Fibroblast of lung (primary cell): Measurements from ENCODE around the gene SIN3B. TPM values are rescaled to one million over a fixed set of nuclear protein-coding genes. Genes with fewer than 3 reads are reported as not detected.

ENCODE experiments used
- DNase-seq, 2 donors: peaks; one replicate each; pipeline versions ENCODE4 v3.0.0 to v3.0.0-alpha.2; 2010; ENCODE audit warnings: low read depth in 2 of 2
- H2AFZ ChIP-seq: 2 replicates; pipeline ENCODE4 v1.5.1; 2012; ENCODE audit warnings: low read length, control low read depth, inconsistent platforms
- H3K27ac ChIP-seq: 2 replicates; pipeline ENCODE4 v1.5.1; 2011; ENCODE audit warnings: low read length, control low read depth; ENCODE audit not compliant: insufficient read depth
- H3K27me3 ChIP-seq: 2 replicates; pipeline ENCODE4 v1.5.1; 2011; ENCODE audit warnings: mild to moderate bottlenecking, low read length; ENCODE audit not compliant: control insufficient read depth, insufficient read depth
- H3K36me3 ChIP-seq: 2 replicates; pipeline ENCODE4 v1.5.1; 2011; ENCODE audit warnings: low read length; ENCODE audit not compliant: control insufficient read depth, insufficient read depth
- H3K4me1 ChIP-seq: 2 replicates; pipeline ENCODE4 v1.5.1; 2011; ENCODE audit warnings: low read length; ENCODE audit not compliant: control insufficient read depth, insufficient read depth; ENCODE audit errors: extremely low read depth
- H3K4me2 ChIP-seq: 2 replicates; pipeline ENCODE4 v1.5.1; 2011; ENCODE audit warnings: low read length, control low read depth; ENCODE audit not compliant: insufficient read depth; ENCODE audit errors: extremely low read depth
- H3K4me3 ChIP-seq, 4 experiments: fragments of 200-600 bp in 1 of 4; sonication (generic) in 1 of 4; replicated peaks in 1 of 4; 2 replicates each; pipeline ENCODE4 v1.5.1; 2011 to 2016; ENCODE audit warnings: low read length in 4 of 4, low read depth in 3 of 4, mild to moderate bottlenecking in 3 of 4, control low read depth in 2 of 4, inconsistent platforms in 1 of 4, mixed read lengths in 1 of 4; ENCODE audit not compliant: insufficient read depth in 1 of 4; ENCODE audit errors: control extremely low read depth in 1 of 4
- H3K79me2 ChIP-seq: 2 replicates; pipeline ENCODE4 v1.5.1; 2012; ENCODE audit warnings: mild to moderate bottlenecking, low read length, inconsistent platforms; ENCODE audit not compliant: control insufficient read depth, insufficient read depth
- H3K9ac ChIP-seq: 2 replicates; pipeline ENCODE4 v1.5.1; 2011; ENCODE audit warnings: mild to moderate bottlenecking, low read length, control low read depth; ENCODE audit not compliant: insufficient read depth
- H3K9me3 ChIP-seq: 2 replicates; pipeline ENCODE4 v1.5.1; 2012; ENCODE audit warnings: low read depth, low read length; ENCODE audit not compliant: control insufficient read depth, insufficient read depth
- H4K20me1 ChIP-seq: 2 replicates; pipeline ENCODE4 v1.5.1; 2011; ENCODE audit warnings: low read length; ENCODE audit not compliant: control insufficient read depth, insufficient read depth; ENCODE audit errors: extremely low read depth
- EZH2 ChIP-seq: IDR thresholded peaks from 2 replicates; pipeline ENCODE4 v1.5.1; 2012; ENCODE audit warnings: low read length, control low read depth, mild to moderate bottlenecking; ENCODE audit errors: missing control alignments
- polyA plus RNA-seq, 2 donors: library from polyadenylated mRNA; depleted of rRNA in 1 of 2; stranded (reverse) in 1 of 2; unstranded in 1 of 2; fragments of >200 nt; gene quantifications; 2 replicates each; pipeline ENCODE4 v1.2.1, GENCODE V29; 2011 to 2012; ENCODE audit warnings: missing spikeins in 1 of 2
- total RNA-seq: library from RNA; depleted of rRNA; stranded (reverse); fragments of >200 nt; gene quantifications from 2 replicates; pipeline ENCODE4 v1.2.1, GENCODE V29; 2014
- TF ChIP-seq, protein P1 (sequence below), 2 donors: IDR thresholded peaks in 1 of 2; conservative IDR thresholded peaks in 1 of 2; 1 replicate in 1 of 2; 2 replicates in 1 of 2; pipeline ENCODE4 v1.5.1; 2011 to 2012; ENCODE audit warnings: low read length in 2 of 2, control low read depth in 1 of 2, inconsistent platforms in 1 of 2, low read depth in 1 of 2, mild to moderate bottlenecking in 1 of 2

The SIN3B gene
- total and polyA plus RNA-seq, 2 donors (not counting 1 experiment from before 2014, with no cell fraction given) = 14.9 to 32.9 TPM

GRCh38 chr19:16868423-16869130, 39.4 kb downstream of the SIN3B start:
- no peaks in the 10 kb centered on the region for H3K27me3 ChIP-seq
- H2AFZ ChIP-seq = no peak overlapping the region
- no peak overlapping the region for H3K4me2 ChIP-seq
- H3K9me3 ChIP-seq = no peaks in the 10 kb centered on the region
- H3K79me2 ChIP-seq = no peaks in the 10 kb centered on the region
- H3K27ac ChIP-seq = no peak overlapping the region
- no peak for DNase-seq
- H3K9ac ChIP-seq = no peak overlapping the region
- H3K4me1 ChIP-seq = no peaks in the 10 kb centered on the region
- no peaks in the 10 kb centered on the region for H4K20me1 ChIP-seq
- H3K36me3 ChIP-seq = peaks cover 18% of the 10 kb centered on the region
- H3K4me3 ChIP-seq = no peak overlapping the region
- TF ChIP-seq, protein P1, sequence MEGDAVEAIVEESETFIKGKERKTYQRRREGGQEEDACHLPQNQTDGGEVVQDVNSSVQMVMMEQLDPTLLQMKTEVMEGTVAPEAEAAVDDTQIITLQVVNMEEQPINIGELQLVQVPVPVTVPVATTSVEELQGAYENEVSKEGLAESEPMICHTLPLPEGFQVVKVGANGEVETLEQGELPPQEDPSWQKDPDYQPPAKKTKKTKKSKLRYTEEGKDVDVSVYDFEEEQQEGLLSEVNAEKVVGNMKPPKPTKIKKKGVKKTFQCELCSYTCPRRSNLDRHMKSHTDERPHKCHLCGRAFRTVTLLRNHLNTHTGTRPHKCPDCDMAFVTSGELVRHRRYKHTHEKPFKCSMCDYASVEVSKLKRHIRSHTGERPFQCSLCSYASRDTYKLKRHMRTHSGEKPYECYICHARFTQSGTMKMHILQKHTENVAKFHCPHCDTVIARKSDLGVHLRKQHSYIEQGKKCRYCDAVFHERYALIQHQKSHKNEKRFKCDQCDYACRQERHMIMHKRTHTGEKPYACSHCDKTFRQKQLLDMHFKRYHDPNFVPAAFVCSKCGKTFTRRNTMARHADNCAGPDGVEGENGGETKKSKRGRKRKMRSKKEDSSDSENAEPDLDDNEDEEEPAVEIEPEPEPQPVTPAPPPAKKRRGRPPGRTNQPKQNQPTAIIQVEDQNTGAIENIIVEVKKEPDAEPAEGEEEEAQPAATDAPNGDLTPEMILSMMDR (conservative IDR thresholded peaks at IDR 0.05 in 1 of 2, IDR thresholded peaks at IDR 0.05 in 1 of 2; ENCODE audit: low read depth in 1 of 2, low read length in 2 of 2) = no peak
- TF ChIP-seq EZH2 = no peak

DNA sequence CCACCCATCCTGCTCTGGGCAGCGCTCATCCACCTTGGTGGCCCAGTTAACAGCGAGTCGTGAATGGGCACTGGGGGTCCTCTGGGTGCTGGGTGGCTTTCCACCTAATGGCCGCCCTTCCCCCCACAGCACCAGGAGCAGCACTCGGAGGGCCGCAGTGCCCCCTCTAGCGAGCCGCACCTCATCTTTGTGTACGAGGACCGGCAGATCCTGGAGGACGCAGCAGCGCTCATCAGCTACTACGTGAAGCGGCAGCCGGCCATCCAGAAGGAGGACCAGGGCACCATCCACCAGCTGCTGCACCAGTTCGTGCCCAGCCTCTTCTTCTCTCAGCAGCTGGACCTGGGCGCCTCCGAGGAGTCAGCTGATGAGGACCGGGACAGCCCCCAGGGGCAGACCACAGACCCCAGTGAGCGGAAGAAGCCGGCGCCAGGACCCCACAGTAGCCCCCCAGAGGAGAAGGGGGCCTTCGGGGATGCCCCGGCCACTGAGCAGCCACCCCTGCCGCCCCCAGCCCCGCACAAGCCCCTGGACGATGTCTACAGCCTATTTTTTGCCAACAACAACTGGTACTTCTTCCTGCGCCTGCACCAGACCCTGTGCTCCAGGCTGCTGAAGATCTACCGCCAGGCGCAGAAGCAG, 40.3 kb downstream of the SIN3B start:
- H3K9me3 ChIP-seq = no peaks in the 10 kb centered on the region
- no peaks in the 10 kb centered on the region for H3K4me1 ChIP-seq
- H3K79me2 ChIP-seq = peaks cover 4% of the 10 kb centered on the region
- H3K27me3 ChIP-seq = no peaks in the 10 kb centered on the region
- H4K20me1 ChIP-seq = no peaks in the 10 kb centered on the region
- H3K4me2 ChIP-seq = no peak overlapping the region
- H3K9ac ChIP-seq = no peak overlapping the region
- DNase-seq = no peak
- TF ChIP-seq, protein P1 (conservative IDR thresholded peaks at IDR 0.05 in 1 of 2, IDR thresholded peaks at IDR 0.05 in 1 of 2; ENCODE audit: low read depth in 1 of 2, low read length in 2 of 2) = no peak
- no peak for TF ChIP-seq EZH2
- H2AFZ ChIP-seq = no peak overlapping the region
- no peak overlapping the region for H3K27ac ChIP-seq
- H3K4me3 ChIP-seq = no peak overlapping the region
- peaks cover 18% of the 10 kb centered on the region for H3K36me3 ChIP-seq

GRCh38 chr19:16871871-16872270, 42.7 kb downstream of the SIN3B start:
- Histone ChIP-seq H3K79me2 (peaks cover 7% of the 10 kb centered on the region), H3K9ac (no peak overlapping the region), H3K4me2 (no peak overlapping the region), H3K4me3 (no peak overlapping the region), H4K20me1 (no peaks in the 10 kb centered on the region), H3K27ac (no peak overlapping the region), H3K9me3 (no peaks in the 10 kb centered on the region), H3K27me3 (no peaks in the 10 kb centered on the region), H3K36me3 (peaks cover 26% of the 10 kb centered on the region), H3K4me1 (no peaks in the 10 kb centered on the region), H2AFZ (no peak overlapping the region)
- DNase-seq = no peak
- TF ChIP-seq EZH2 = no peak
- TF ChIP-seq, protein P1 (conservative IDR thresholded peaks at IDR 0.05 in 1 of 2, IDR thresholded peaks at IDR 0.05 in 1 of 2; ENCODE audit: low read depth in 1 of 2, low read length in 2 of 2) = no peak
